ENCODE results near the gene TTLL5. TPM values are rescaled to one million over a fixed set of nuclear protein-coding genes. Genes with fewer than 3 reads are reported as not detected.

The TTLL5 gene
- total RNA-seq, 2 experiments from 2014 or later: 27.3 to 38.6 TPM

- ATAC-seq (no peak), DNase-seq (no peak)
- Mint-ChIP-seq H3K27me3 (no peaks in the 10 kb centered on the region), H3K36me3 (ENCODE audit: low read depth) (no peaks in the 10 kb centered on the region), H3K4me1 (no peaks in the 10 kb centered on the region), H3K27ac (no peak overlapping the region), H3K9me3 (ENCODE audit: low read depth) (no peaks in the 10 kb centered on the region), H3K4me3 (no peak overlapping the region)
- intact Hi-C loops (cut with DNase I, micrococcal nuclease): loop anchor here in 1 of 2 experiments (10.0 kb wide), 1 partner anchor 450 kb away; no protein-coding TSS in a partner anchor
- ChIA-PET CTCF (interaction anchor here (2.6 kb wide), 1 partner anchor 69 kb away, joined by 9 read pairs; no protein-coding TSS in a partner anchor), POLR2A (no interaction called here)
These were observed 243.3 kb downstream of the TTLL5 start for GRCh38 chr14:75904311-75904710.

GRCh38 chr14:75905147-75905904 lies 244.3 kb downstream of the TTLL5 start:
- no peaks in the 10 kb centered on the region for H3K4me1 Mint-ChIP-seq
- DNase-seq (no peak), ATAC-seq (no peak)
- H3K9me3 Mint-ChIP-seq (ENCODE audit: low read depth): no peaks in the 10 kb centered on the region
- no peak overlapping the region for H3K27ac Mint-ChIP-seq
- ChIA-PET POLR2A (no interaction called here), CTCF (interaction anchor here (0.5 to 5.1 kb wide), 21 partner anchors 7 to 270 kb away, joined by 3 to 41 read pairs (median 4); partner anchors contain the start of genes IFT43 and TGFB3)
- no peak overlapping the region for H3K4me3 Mint-ChIP-seq
- H3K27me3 Mint-ChIP-seq: no peaks in the 10 kb centered on the region
- H3K36me3 Mint-ChIP-seq (ENCODE audit: low read depth): no peaks in the 10 kb centered on the region
- intact Hi-C loops (cut with DNase I, micrococcal nuclease): loop anchor here in 1 of 2 experiments (10.0 kb wide), 1 partner anchor 449 kb away; no protein-coding TSS in a partner anchor

- intact Hi-C loops (cut with DNase I, micrococcal nuclease): loop anchor here (1.0 to 10.0 kb wide), 5 partner anchors 75 to 481 kb away; partner anchors contain the start of gene TGFB3 (in 1 of the 2)
- Mint-ChIP-seq H3K36me3 (ENCODE audit: low read depth) (no peaks in the 10 kb centered on the region), H3K27me3 (no peaks in the 10 kb centered on the region), H3K4me1 (no peaks in the 10 kb centered on the region), H3K4me3 (no peak overlapping the region), H3K9me3 (ENCODE audit: low read depth) (no peaks in the 10 kb centered on the region), H3K27ac (no peak overlapping the region)
- DNase-seq (no peak), ATAC-seq (no peak)
- ChIA-PET CTCF (interaction anchor here (0.7 to 5.1 kb wide), 48 partner anchors 8 to 437 kb away, joined by 3 to 41 read pairs (median 4); partner anchors contain the start of genes IFT43 and TGFB3), POLR2A (interaction anchor here (1.0 kb wide), 1 partner anchor 76 kb away, joined by 5 read pairs; no protein-coding TSS in a partner anchor)
These were observed 245.2 kb downstream of the TTLL5 start for GRCh38 chr14:75906228-75906627.

- intact Hi-C loops (cut with DNase I, micrococcal nuclease): loop anchor here (1.0 to 10.0 kb wide), 5 partner anchors 75 to 481 kb away; partner anchors contain the start of gene TGFB3 (in 1 of the 2)
- H3K4me1 Mint-ChIP-seq: no peaks in the 10 kb centered on the region
- H3K4me3 Mint-ChIP-seq: no peak overlapping the region
- no peaks in the 10 kb centered on the region for H3K9me3 Mint-ChIP-seq (ENCODE audit: low read depth)
- DNase-seq (peak; percentile 83), ATAC-seq (no peak)
- no peaks in the 10 kb centered on the region for H3K36me3 Mint-ChIP-seq (ENCODE audit: low read depth)
- ChIA-PET CTCF (interaction anchor here (0.5 to 5.1 kb wide), 51 partner anchors 9 to 437 kb away, joined by 3 to 41 read pairs (median 4); partner anchors contain the start of genes IFT43 and TGFB3), POLR2A (interaction anchor here (1.0 kb wide), 1 partner anchor 76 kb away, joined by 5 read pairs; no protein-coding TSS in a partner anchor)
- no peaks in the 10 kb centered on the region for H3K27me3 Mint-ChIP-seq
- no peak overlapping the region for H3K27ac Mint-ChIP-seq
These were observed 245.7 kb downstream of the TTLL5 start for GRCh38 chr14:75906680-75907280.

- Mint-ChIP-seq H3K36me3 (ENCODE audit: low read depth) (no peaks in the 10 kb centered on the region), H3K4me3 (no peak overlapping the region), H3K4me1 (no peaks in the 10 kb centered on the region), H3K27me3 (no peaks in the 10 kb centered on the region), H3K9me3 (ENCODE audit: low read depth) (no peaks in the 10 kb centered on the region), H3K27ac (no peak overlapping the region)
- ATAC-seq (no peak), DNase-seq (no peak)
- intact Hi-C loops (cut with DNase I, micrococcal nuclease): loop anchor here in 1 of 2 experiments (10.0 kb wide), 1 partner anchor 447 kb away; no protein-coding TSS in a partner anchor
- CTCF ChIA-PET: interaction anchor here (0.5 to 5.1 kb wide), 21 partner anchors 10 to 425 kb away, joined by 3 to 41 read pairs (median 5); no protein-coding TSS in a partner anchor
- POLR2A ChIA-PET: no interaction called here
These were observed 246.8 kb downstream of the TTLL5 start for GRCh38 chr14:75907756-75908359.

GRCh38 chr14:75909630-75910029 lies 248.6 kb downstream of the TTLL5 start:
- no peaks in the 10 kb centered on the region for H3K9me3 Mint-ChIP-seq (ENCODE audit: low read depth)
- H3K27me3 Mint-ChIP-seq: no peaks in the 10 kb centered on the region
- ATAC-seq (no peak), DNase-seq (no peak)
- H3K4me1 Mint-ChIP-seq: no peaks in the 10 kb centered on the region
- no peak overlapping the region for H3K27ac Mint-ChIP-seq
- ChIA-PET POLR2A (no interaction called here), CTCF (interaction anchor here (0.8 to 5.1 kb wide), 2 partner anchors 8 to 9 kb away, joined by 5 to 41 read pairs; no protein-coding TSS in a partner anchor)
- H3K36me3 Mint-ChIP-seq (ENCODE audit: low read depth): no peaks in the 10 kb centered on the region
- intact Hi-C loops (cut with DNase I, micrococcal nuclease): loop anchor here in 1 of 2 experiments (10.0 kb wide), 1 partner anchor 445 kb away; no protein-coding TSS in a partner anchor
- H3K4me3 Mint-ChIP-seq: no peak overlapping the region

- ChIA-PET POLR2A (no interaction called here), CTCF (no interaction called here)
- intact Hi-C loops (cut with DNase I, micrococcal nuclease): no loop called here
- Mint-ChIP-seq H3K27me3 (no peaks in the 10 kb centered on the region), H3K36me3 (ENCODE audit: low read depth) (no peaks in the 10 kb centered on the region), H3K4me1 (no peaks in the 10 kb centered on the region), H3K9me3 (ENCODE audit: low read depth) (no peaks in the 10 kb centered on the region), H3K27ac (no peak overlapping the region), H3K4me3 (no peak overlapping the region)
- DNase-seq: no peak
- ATAC-seq: no peak
These were observed 249.0 kb downstream of the TTLL5 start for GRCh38 chr14:75910048-75910447.

GRCh38 chr14:75911883-75912282 lies 250.8 kb downstream of the TTLL5 start:
- ChIA-PET POLR2A (no interaction called here), CTCF (interaction anchor here (0.8 to 0.9 kb wide), 2 partner anchors 32 to 383 kb away, joined by 3 read pairs; no protein-coding TSS in a partner anchor)
- Mint-ChIP-seq H3K9me3 (ENCODE audit: low read depth) (no peaks in the 10 kb centered on the region), H3K27ac (no peak overlapping the region), H3K4me3 (no peak overlapping the region), H3K4me1 (no peaks in the 10 kb centered on the region), H3K36me3 (ENCODE audit: low read depth) (no peaks in the 10 kb centered on the region), H3K27me3 (no peaks in the 10 kb centered on the region)
- intact Hi-C loops (cut with DNase I, micrococcal nuclease): no loop called here
- DNase-seq (no peak), ATAC-seq (no peak)

GRCh38 chr14:75913183-75913582 lies 252.1 kb downstream of the TTLL5 start:
- no peak for ATAC-seq
- no peaks in the 10 kb centered on the region for H3K27me3 Mint-ChIP-seq
- H3K27ac Mint-ChIP-seq: no peak overlapping the region
- ChIA-PET CTCF (no interaction called here), POLR2A (no interaction called here)
- H3K36me3 Mint-ChIP-seq (ENCODE audit: low read depth): no peaks in the 10 kb centered on the region
- H3K4me3 Mint-ChIP-seq: no peak overlapping the region
- DNase-seq: no peak
- intact Hi-C loops (cut with DNase I, micrococcal nuclease): no loop called here
- H3K4me1 Mint-ChIP-seq: no peaks in the 10 kb centered on the region
- H3K9me3 Mint-ChIP-seq (ENCODE audit: low read depth): no peaks in the 10 kb centered on the region

GRCh38 chr14:75915045-75915444 lies 254.0 kb downstream of the TTLL5 start:
- Mint-ChIP-seq H3K27ac (no peak overlapping the region), H3K4me3 (no peak overlapping the region), H3K36me3 (ENCODE audit: low read depth) (peaks cover 4% of the 10 kb centered on the region), H3K27me3 (no peaks in the 10 kb centered on the region), H3K4me1 (no peaks in the 10 kb centered on the region), H3K9me3 (ENCODE audit: low read depth) (no peaks in the 10 kb centered on the region)
- DNase-seq: no peak
- ATAC-seq: no peak
- ChIA-PET CTCF (interaction anchor here (4.9 kb wide), 1 partner anchor 8 kb away, joined by 41 read pairs; no protein-coding TSS in a partner anchor), POLR2A (no interaction called here)
- intact Hi-C loops (cut with DNase I, micrococcal nuclease): no loop called here

GRCh38 chr14:75917322-75917945 lies 256.4 kb downstream of the TTLL5 start:
- H3K4me3 Mint-ChIP-seq: no peak overlapping the region
- H3K27me3 Mint-ChIP-seq: no peaks in the 10 kb centered on the region
- intact Hi-C loops (cut with DNase I, micrococcal nuclease): no loop called here
- POLR2A ChIA-PET: no interaction called here
- peaks cover 6% of the 10 kb centered on the region for H3K36me3 Mint-ChIP-seq (ENCODE audit: low read depth)
- H3K27ac Mint-ChIP-seq: no peak overlapping the region
- no peaks in the 10 kb centered on the region for H3K9me3 Mint-ChIP-seq (ENCODE audit: low read depth)
- CTCF ChIA-PET: interaction anchor here (4.9 kb wide), 1 partner anchor 10 kb away, joined by 41 read pairs; no protein-coding TSS in a partner anchor
- no peaks in the 10 kb centered on the region for H3K4me1 Mint-ChIP-seq
- no peak for DNase-seq
- ATAC-seq: no peak

All from activated CD4-positive, alpha-beta T cell treated with anti-CD3 and anti-CD28 coated beads for 36 hours (primary cell).